Activated B cell treated with CpG ODN at 0.5 μM for 24 hours (primary cell): ENCODE measurements around the gene IKBKE. TPM values are rescaled to one million over a fixed set of nuclear protein-coding genes. Genes with fewer than 3 reads are reported as not detected.

ENCODE experiments used
- ATAC-seq: fragments of 200-7000 bp; cut with Tn5 transposase; one replicate; pipeline ENCODE4 v1.10.0; 2021; ENCODE audit warnings: low read depth, mild to moderate bottlenecking, moderate library complexity
- CTCF ChIA-PET: fragments of 350-600 bp; sonication (Branson Sonifier 250); formaldehyde crosslinking; loops from one replicate; lab custom pipeline; 2021; ENCODE audit warnings: antibody characterized with exemption; lab: Charles Lee
- POLR2A ChIA-PET: fragments of 350-600 bp; sonication (Branson Sonifier 250); formaldehyde crosslinking; loops from one replicate; lab custom pipeline; 2021; ENCODE audit warnings: antibody characterized with exemption; lab: Charles Lee
- DNase-seq: peaks from one replicate; pipeline ENCODE4 v3.0.0; 2022
- H3K27ac Mint-ChIP-seq: one replicate; pipeline ENCODE4 v1.8.0; 2020; ENCODE audit warnings: mixed read lengths
- H3K27me3 Mint-ChIP-seq: one replicate; pipeline ENCODE4 v1.8.0; 2021; ENCODE audit warnings: mixed read lengths
- H3K36me3 Mint-ChIP-seq: one replicate; pipeline ENCODE4 v1.8.0; 2021; ENCODE audit warnings: low read depth, mixed read lengths
- H3K4me1 Mint-ChIP-seq: one replicate; pipeline ENCODE4 v1.8.0; 2021; ENCODE audit warnings: mixed read lengths
- H3K4me3 Mint-ChIP-seq: one replicate; pipeline ENCODE4 v1.8.0; 2020; ENCODE audit warnings: mild to moderate bottlenecking, mixed read lengths
- H3K9me3 Mint-ChIP-seq: one replicate; pipeline ENCODE4 v1.8.0; 2020; ENCODE audit warnings: mixed read lengths
- intact Hi-C: fragments of 100-400 bp; cut with micrococcal nuclease; formaldehyde crosslinking; loops from one replicate; pipeline ENCODE4 v1.15.1; 2024
- total RNA-seq: library from RNA; stranded (reverse); gene quantifications from 2 replicates; pipeline ENCODE4 v1.2.3, GENCODE V29; 2022
- TF ChIP-seq, protein P1 (sequence below): fragments of 200-600 bp; IDR thresholded peaks from one replicate; pipeline ENCODE4 v1.8.0; 2022; ENCODE audit warnings: antibody characterized with exemption, mild to moderate bottlenecking

The IKBKE gene
- total RNA-seq, 1 donor from 2014 or later, result 56.3 TPM

- Mint-ChIP-seq H3K9me3 (no peaks in the 10 kb centered on the region), H3K4me1 (peaks cover 68% of the 10 kb centered on the region), H3K36me3 (peaks cover 35% of the 10 kb centered on the region), H3K27me3 (no peaks in the 10 kb centered on the region), H3K4me3 (peak overlapping the region; percentile 90), H3K27ac (peak overlapping the region; percentile 93)
- POLR2A ChIA-PET, result interaction anchor here (0.6 to 2.4 kb wide), 15 partner anchors 8 to 677 kb away, joined by 3 to 22 read pairs (median 4); partner anchors contain the start of genes EIF2D and PM20D1
- DNase-seq (peak; percentile 48), ATAC-seq (peak; percentile 64)
- CTCF ChIA-PET, result interaction anchor here (0.9 to 3.2 kb wide), 10 partner anchors 9 to 194 kb away, joined by 3 to 39 read pairs (median 6); partner anchors contain the start of gene EIF2D
- intact Hi-C loops, result loop anchor here (1.0 to 5.0 kb wide), 4 partner anchors 8 to 206 kb away; partner anchors contain the start of gene RASSF5
- TF ChIP-seq, protein P1, sequence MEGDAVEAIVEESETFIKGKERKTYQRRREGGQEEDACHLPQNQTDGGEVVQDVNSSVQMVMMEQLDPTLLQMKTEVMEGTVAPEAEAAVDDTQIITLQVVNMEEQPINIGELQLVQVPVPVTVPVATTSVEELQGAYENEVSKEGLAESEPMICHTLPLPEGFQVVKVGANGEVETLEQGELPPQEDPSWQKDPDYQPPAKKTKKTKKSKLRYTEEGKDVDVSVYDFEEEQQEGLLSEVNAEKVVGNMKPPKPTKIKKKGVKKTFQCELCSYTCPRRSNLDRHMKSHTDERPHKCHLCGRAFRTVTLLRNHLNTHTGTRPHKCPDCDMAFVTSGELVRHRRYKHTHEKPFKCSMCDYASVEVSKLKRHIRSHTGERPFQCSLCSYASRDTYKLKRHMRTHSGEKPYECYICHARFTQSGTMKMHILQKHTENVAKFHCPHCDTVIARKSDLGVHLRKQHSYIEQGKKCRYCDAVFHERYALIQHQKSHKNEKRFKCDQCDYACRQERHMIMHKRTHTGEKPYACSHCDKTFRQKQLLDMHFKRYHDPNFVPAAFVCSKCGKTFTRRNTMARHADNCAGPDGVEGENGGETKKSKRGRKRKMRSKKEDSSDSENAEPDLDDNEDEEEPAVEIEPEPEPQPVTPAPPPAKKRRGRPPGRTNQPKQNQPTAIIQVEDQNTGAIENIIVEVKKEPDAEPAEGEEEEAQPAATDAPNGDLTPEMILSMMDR, result no peak
Measured at GRCh38 chr1:206470692-206471414, 577 bp downstream of the IKBKE start.

GRCh38 chr1:206471415-206471801 is 1.1 kb downstream of the IKBKE start:
- ChIA-PET CTCF (interaction anchor here (1.0 to 3.2 kb wide), 6 partner anchors 8 to 193 kb away, joined by 4 to 39 read pairs (median 8); partner anchors contain the start of gene EIF2D), POLR2A (interaction anchor here (0.5 to 2.4 kb wide), 10 partner anchors 8 to 676 kb away, joined by 3 to 22 read pairs (median 4); partner anchors contain the start of genes EIF2D and PM20D1)
- peak overlapping the region; percentile 90 for H3K4me3 Mint-ChIP-seq
- peaks cover 41% of the 10 kb centered on the region for H3K36me3 Mint-ChIP-seq
- ATAC-seq (peak; percentile 41), DNase-seq (no peak)
- peaks cover 63% of the 10 kb centered on the region for H3K4me1 Mint-ChIP-seq
- no peaks in the 10 kb centered on the region for H3K9me3 Mint-ChIP-seq
- peak overlapping the region; percentile 93 for H3K27ac Mint-ChIP-seq
- no peaks in the 10 kb centered on the region for H3K27me3 Mint-ChIP-seq
- intact Hi-C loops, result loop anchor here (1.0 to 5.0 kb wide), 2 partner anchors 36 to 206 kb away; partner anchors contain the start of gene RASSF5
- TF ChIP-seq, protein P1, result no peak

GRCh38 chr1:206472024-206472423 is 1.7 kb downstream of the IKBKE start:
- Mint-ChIP-seq H3K36me3 (peaks cover 47% of the 10 kb centered on the region), H3K27me3 (no peaks in the 10 kb centered on the region), H3K4me1 (peaks cover 57% of the 10 kb centered on the region), H3K4me3 (peak overlapping the region; percentile 90), H3K9me3 (no peaks in the 10 kb centered on the region), H3K27ac (peak overlapping the region; percentile 93)
- CTCF ChIA-PET, result interaction anchor here (1.0 to 3.2 kb wide), 4 partner anchors 7 to 108 kb away, joined by 4 to 39 read pairs (median 21); no protein-coding TSS in a partner anchor
- intact Hi-C loops, result loop anchor here (5.0 kb wide), 1 partner anchor 205 kb away; no protein-coding TSS in a partner anchor
- POLR2A ChIA-PET, result interaction anchor here (0.5 to 2.4 kb wide), 5 partner anchors 7 to 436 kb away, joined by 3 to 22 read pairs (median 5); partner anchors contain the start of gene EIF2D
- ATAC-seq, result no peak
- TF ChIP-seq, protein P1, result no peak
- no peak for DNase-seq

GRCh38 chr1:206472454-206472853 is 2.2 kb downstream of the IKBKE start:
- peak overlapping the region; percentile 5 for H3K4me3 Mint-ChIP-seq
- H3K27ac Mint-ChIP-seq, result peak overlapping the region; percentile 93
- H3K4me1 Mint-ChIP-seq, result peaks cover 53% of the 10 kb centered on the region
- ATAC-seq, result no peak
- ChIA-PET CTCF (interaction anchor here (1.0 to 2.7 kb wide), 2 partner anchors 9 to 107 kb away, joined by 4 to 8 read pairs; no protein-coding TSS in a partner anchor), POLR2A (interaction anchor here (1.6 kb wide), 1 partner anchor 435 kb away, joined by 3 read pairs; no protein-coding TSS in a partner anchor)
- H3K36me3 Mint-ChIP-seq, result peaks cover 52% of the 10 kb centered on the region
- H3K27me3 Mint-ChIP-seq, result no peaks in the 10 kb centered on the region
- H3K9me3 Mint-ChIP-seq, result no peaks in the 10 kb centered on the region
- intact Hi-C loops, result loop anchor here (5.0 kb wide), 1 partner anchor 205 kb away; no protein-coding TSS in a partner anchor
- DNase-seq, result no peak
- TF ChIP-seq, protein P1, result no peak
